Measurements from ENCODE around the gene KCNIP3.

Gene KCNIP3

DNA sequence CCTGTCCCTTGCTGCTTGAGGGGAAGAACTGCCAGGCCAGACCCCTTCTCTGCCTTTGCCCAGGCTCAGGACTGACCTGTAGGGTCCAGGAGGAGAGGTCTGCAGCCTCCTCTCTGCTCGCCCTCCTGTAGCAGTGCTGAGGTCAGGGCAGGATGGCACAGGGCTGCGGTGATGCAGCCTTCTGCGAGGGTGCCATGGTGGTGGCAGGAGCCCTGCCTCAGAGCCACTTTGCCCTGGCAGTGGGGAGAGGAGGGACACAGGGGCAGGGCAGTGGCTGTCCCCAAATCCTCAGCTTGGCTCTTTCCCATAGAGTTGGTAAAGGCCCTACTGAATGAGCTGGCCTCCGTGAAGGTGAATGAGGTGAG, 22.0 kb upstream of the KCNIP3 start:
- DNase-seq, result no peak

DNA sequence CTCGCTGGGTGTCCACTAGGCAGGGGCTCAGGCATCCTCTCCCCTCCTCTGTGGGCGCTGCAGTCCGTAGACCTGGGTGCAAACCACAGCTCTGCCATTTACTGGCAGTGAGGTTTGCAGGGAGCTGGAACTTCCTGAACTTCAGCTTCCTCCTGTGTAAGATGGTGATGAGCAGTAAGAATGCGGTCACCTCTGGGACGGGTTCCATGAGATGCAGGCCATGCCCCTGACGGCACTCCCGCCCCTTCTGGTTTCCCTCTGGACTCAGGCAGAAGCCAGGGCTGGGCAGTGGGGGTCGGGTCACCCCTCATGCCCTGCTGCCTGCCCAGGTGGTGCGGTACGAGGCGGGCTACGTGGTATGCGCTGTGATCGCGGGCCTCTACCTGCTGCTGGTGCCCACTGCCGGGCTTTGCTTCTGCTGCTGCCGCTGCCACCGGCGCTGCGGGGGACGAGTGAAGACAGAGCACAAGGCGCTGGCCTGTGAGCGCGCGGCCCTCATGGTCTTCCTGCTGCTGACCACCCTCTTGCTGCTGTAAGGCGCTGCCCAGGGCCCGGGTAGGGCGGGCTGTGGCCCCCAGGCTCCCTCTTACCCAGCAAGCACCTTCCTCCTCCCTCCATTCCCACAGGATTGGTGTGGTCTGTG, 21.4 kb upstream of the KCNIP3 start:
- no peak for DNase-seq

DNA sequence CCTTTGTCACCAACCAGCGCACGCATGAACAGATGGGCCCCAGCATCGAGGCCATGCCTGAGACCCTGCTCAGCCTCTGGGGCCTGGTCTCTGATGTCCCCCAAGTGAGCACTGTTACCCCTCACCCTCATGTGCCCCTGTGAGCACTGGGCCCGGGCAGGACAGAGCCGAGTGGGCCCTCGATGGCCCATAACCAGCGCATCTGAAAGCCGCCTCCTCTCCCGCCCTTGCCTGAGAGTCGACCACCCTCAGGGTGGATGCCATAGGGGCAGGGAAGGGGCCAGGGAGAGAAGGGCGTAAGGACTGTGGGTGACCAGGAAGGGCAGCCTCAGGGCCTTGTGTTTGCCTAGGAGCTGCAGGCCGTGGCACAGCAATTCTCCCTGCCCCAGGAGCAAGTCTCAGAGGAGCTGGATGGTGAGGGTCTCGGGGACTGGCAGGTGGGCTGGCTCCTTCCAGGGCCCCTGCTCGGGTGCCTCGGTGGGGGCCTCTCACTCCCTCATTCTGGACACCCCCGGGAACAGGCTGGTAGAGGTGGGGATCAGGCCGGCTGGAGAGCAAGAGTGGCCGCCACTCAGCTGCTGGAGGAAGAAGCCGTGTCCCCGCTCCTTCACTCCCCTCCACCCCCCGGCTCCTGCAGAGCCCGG, 20.8 kb upstream of the KCNIP3 start:
- DNase-seq, result no peak

GRCh38 chr2:95276888-95277245, 20.3 kb upstream of the KCNIP3 start:
- no peak for DNase-seq

DNA sequence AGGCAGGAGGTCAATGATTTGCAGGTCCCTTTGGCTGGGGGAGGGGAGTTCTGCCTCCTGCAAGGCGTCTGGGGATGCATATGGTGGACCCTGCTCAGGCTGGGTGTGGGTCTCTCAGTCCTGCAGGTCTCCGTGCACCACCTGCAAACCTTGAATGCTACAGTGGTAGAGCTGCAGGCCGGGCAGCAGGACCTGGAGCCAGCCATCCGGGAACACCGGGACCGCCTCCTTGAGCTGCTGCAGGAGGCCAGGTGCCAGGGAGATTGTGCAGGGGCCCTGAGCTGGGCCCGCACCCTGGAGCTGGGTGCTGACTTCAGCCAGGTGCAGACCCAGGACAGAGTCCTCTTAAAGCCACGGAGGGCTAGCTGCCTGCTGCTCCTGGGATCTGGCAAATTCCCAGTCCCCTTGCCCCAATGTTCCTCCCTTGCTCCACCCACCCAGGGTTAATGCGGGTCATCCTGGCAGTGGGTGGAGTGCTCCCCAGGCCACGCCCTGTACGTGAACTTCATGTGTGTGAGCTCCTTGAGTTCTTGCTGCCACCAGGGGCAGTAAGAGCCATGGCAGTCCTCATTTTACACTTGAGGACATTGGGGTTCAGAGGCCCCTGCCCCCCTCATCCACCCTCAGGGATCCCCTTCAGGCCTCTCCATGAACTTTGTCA, 19.8 kb upstream of the KCNIP3 start:
- no peak for DNase-seq

- DNase-seq, result no peak
Observed at GRCh38 chr2:95278051-95278471, 19.1 kb upstream of the KCNIP3 start.

DNA sequence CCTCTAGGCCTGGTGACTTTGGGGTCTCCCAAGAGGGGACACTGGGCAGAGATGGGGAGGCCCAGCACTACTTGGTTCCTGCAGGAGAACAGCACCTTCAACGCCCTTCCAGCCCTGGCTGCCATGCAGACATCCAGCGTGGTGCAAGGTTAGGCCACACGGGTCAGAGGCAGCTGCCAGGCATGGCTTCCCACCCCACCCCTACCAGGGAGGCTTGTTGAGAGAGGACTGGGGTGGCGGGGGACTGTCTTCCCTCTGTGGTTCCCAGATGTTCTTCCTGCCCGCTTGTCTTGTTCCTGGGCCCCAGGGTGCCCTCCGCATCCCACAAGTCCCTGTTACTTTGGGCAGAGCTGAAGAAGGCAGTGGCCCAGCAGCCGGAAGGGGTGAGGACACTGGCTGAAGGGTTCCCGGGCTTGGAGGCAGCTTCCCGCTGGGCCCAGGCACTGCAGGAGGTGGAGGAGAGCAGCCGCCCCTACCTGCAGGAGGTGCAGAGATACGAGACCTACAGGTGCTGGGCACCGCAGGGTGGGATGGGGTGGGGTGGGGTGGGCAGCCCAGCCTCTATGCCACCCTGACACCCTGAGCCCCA, 18.4 kb upstream of the KCNIP3 start:
- DNase-seq, result no peak

DNA sequence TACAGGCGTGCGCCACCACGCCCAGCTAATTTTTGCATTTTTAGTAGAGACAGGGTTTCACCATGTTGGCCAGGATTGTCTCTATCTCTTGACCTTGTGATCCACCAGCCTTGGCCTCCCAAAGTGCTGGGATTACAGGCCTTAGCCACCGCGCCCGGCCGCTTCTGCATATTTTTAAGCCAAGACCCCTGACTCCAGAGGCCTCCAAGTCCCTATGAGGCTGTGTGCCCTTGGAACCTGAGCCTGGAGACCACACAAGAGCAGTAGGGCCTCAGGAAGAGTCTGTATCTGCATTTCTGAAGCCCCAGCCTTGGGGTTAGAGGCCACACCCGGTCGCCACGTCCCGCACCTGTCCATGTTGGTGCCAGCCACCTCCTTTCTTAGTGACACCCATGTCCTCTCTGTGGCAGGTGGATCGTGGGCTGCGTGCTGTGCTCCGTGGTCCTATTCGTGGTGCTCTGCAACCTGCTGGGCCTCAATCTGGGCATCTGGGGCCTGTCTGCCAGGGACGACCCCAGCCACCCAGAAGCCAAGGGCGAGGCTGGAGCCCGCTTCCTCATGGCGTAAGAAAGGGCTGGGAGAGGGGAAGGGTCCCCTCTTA, 17.6 kb upstream of the KCNIP3 start:
- DNase-seq, result no peak

GRCh38 chr2:95281071-95281470, 16.1 kb upstream of the KCNIP3 start:
- no peak for DNase-seq

GRCh38 chr2:95281786-95282185, 15.4 kb upstream of the KCNIP3 start:
- no peak for DNase-seq

- no peak for DNase-seq
Observed at GRCh38 chr2:95282458-95282857, 14.7 kb upstream of the KCNIP3 start.

GRCh38 chr2:95283562-95283961, 13.6 kb upstream of the KCNIP3 start:
- DNase-seq, result no peak

- no peak for DNase-seq
Observed at GRCh38 chr2:95284886-95285541, 12.1 kb upstream of the KCNIP3 start.

- DNase-seq, result no peak
Observed at GRCh38 chr2:95285542-95285932, 11.6 kb upstream of the KCNIP3 start.

DNA sequence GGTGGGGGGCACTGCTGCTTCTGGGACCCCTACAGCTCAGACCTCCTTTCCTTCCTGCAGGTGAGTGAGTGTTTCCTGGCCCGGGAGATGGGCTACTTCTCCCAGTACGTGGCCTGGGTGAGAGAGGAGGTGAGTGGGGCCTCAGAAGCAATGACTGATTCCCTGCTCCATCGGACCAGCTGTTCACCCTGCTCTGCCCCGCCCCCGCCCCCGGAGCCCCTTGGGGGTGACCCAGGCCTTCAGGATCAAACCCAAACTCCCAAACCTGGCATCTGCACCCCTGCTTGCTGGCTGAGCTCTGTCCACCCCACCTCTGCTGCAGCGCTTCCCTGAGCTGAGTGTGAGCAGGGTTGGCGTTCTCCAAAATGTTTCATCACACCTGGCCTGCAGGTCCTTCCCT, 9.8 kb upstream of the KCNIP3 start:
- DNase-seq, result no peak

DNA sequence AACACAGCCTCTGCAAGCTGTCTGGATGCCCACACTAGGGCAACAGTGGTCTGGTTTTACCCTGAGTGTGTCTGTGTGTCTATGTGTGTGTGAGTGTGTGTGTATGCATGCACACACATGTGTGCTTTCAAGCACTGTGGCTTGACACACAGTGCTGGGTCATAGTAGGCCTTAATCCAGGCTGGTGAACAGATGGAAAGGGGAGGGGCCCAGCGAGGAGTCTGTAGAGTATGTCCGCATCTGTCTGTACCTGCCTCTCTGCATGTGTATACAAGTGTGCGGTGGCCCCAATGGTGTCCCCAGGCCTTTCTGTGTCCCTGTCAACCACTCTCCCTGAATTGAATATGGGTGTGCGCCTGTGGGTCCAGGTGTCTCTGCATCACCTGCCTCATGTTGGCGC, 9.3 kb upstream of the KCNIP3 start:
- DNase-seq, result no peak

DNA sequence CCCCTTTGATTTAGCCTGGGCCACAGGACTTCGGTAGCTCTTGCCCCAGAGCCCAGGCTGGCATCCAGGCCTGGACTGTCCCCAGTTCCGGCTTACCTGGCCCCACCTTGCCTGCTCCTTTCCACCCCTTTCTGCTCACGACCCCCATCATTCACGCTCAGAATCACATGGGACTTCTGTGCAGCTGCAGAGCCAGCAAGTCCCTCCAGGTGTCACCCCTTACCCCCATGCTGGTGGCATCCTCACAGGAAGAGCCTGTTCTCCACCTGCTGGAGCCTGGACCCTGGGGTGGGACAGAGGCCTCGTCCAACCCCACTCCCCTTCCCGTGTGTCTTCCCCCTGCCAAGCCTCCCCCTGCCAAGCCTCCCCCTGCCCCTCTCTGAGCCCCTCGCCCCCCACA, 7.9 kb upstream of the KCNIP3 start:
- DNase-seq, result no peak

DNA sequence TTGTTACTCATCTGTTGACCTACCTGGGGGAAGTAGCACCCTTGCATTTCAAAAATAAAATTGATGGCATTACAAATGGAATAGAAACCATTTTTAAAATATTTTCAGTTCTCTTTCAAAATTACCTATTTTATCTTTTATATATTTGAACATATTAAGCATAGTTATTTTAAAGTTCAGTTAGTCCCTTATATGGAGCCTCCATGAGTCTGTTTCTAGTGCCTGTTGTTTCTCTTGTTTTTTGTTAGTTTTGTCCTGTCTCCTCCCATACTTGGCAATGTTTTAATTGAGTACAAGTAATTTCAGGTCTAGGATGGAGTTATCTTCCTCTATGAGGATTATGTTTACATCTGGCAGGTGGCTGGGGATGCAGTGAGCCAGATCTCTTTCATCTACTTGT, 5.9 kb upstream of the KCNIP3 start:
- DNase-seq, result no peak

DNA sequence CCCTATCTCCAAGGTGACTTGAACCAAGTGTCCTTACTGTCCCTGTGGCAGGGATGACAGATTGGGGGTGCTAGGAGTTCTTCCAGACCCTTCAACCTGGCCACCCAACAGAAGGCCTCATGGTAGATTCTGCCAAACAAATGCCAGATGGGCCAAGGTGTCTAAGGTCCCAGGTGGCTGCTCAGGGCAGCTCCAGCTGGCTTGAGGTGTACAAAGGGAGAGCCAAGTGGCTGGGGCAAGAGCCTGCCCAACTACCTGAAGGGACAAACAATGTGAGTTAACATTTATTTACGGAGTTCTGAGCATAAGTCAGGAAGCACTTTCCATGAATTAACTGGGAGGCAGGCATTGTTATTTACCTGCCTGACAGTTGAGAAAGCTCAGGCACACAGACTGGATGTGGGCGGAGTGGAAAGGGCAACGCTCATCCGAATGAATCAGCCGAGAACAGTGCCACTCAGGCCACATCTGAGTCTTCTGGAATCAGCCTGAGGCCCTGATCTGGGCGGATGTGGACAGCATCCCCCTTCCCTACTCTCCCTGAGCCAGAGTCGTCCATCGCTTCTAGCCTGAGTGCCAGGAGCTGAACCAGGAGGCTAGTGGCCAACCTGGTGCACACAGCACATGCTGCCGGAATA, 4.4 kb upstream of the KCNIP3 start:
- no peak for DNase-seq

GRCh38 chr2:95294579-95295250, 2.4 kb upstream of the KCNIP3 start:
- no peak for DNase-seq

GRCh38 chr2:95295376-95295775, 1.8 kb upstream of the KCNIP3 start:
- no peak for DNase-seq

GRCh38 chr2:95296011-95296410, 1.1 kb upstream of the KCNIP3 start:
- DNase-seq, result no peak

Data from activated effector memory CD4-positive, alpha-beta T cell treated with Interleukin-2 at 50 U/mL for 16 hours (primary cell).